HG03108 (cell line): ENCODE measurements around the gene CACUL1.
"Not testable (repeated sequence)": the region's sequence is repeated elsewhere in the genome, so short reads cannot be mapped to it uniquely, and the experiment has no call there.

Source experiments
- ATAC-seq: cut with Tn5 transposase; IDR thresholded peaks from one replicate; pipeline ENCODE4 v1.9.1; 2021; ENCODE audit warnings: moderate library complexity; ENCODE audit not compliant: unreplicated experiment

The CACUL1 gene

GRCh38 chr10:118692872-118693271, 61.9 kb downstream of the CACUL1 start:
- no peak for ATAC-seq

- ATAC-seq = no peak
These were observed 65.5 kb downstream of the CACUL1 start for GRCh38 chr10:118689070-118689858.

DNA sequence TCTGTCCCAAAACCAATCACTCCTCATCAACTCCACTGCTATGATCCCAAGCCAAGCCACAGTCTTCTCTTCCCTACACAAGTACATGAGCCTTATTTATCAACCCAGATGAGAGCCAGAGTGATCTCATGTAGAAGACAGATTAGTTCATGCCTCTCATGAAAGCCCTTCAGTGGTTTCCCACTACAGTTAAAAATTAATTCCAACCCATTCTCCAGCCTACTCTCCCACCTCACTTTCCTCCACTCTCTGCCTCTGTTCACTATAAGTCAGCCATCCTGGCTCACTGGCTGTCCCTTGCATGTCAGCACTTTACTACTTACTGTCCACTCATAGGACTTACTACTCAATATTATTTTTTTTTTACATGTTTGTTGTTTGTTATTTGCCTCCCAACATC, 67.3 kb downstream of the CACUL1 start:
- ATAC-seq = no peak

GRCh38 chr10:118682533-118682932, 72.2 kb downstream of the CACUL1 start:
- ATAC-seq = no peak

DNA sequence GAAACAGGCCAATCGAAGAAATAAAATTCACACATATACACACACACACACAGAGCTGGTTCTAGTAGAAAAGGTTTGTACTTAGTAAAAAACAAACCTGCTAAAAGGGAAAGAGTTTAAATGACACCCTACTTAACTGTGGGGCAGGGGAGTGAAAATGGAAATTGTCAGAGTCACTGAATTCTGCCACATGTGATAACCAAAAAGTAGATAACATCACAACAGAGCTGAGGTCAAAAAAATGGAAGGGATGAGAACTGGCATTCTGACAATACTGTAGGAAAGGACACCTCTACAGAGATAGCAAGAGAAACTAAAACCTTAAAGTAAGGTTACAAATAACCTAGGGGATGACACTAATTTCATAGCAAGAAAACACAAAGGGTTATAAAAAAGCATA, 74.6 kb downstream of the CACUL1 start:
- ATAC-seq = no peak

- no peak for ATAC-seq
These were observed 80.4 kb downstream of the CACUL1 start for GRCh38 chr10:118674226-118674919.

DNA sequence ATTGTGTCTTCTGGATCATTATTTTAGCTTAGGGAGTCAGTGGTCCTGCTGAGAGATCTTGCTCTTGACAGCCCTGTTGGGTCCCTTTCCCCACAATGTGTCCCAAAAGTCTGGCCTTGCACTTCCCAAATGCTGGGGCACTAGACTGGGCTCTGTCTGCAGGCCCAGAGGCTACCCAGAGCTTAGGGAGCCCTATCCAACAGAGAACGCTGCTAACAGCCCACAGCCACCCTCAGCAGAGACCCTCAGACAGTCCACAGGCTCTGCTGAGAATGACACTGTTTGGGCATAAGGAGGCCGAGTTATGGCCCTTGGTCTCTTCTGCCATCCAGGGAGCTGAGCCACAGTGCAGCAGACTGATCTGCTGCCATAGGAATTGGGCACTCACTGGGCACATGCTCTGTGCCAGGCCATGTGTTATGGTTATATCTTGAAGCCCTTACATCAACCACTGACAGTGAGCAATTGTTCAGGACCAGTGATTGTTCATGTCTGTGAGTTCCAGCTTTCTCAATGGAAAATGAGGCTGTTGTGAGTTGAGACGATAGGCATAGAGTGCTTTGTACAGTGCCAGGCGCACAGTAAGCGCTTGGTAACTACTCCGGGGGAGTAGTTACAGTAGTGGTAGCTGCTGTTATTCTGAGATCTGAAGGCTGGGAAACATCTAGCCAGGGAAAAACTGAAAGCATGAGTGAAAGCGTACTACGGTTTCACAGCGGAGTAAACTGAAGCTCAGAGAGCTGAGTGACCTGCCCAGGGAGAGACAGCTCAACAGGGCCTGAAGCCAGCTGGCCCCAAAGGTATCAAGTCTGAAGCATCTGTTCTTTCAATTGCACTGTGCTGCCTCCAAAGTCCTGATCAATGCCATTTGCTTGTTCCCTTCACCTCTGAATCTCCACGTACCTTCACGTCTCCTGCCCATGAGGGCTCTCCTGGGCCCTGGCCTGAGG, 81.7 kb downstream of the CACUL1 start:
- no peak for ATAC-seq

DNA sequence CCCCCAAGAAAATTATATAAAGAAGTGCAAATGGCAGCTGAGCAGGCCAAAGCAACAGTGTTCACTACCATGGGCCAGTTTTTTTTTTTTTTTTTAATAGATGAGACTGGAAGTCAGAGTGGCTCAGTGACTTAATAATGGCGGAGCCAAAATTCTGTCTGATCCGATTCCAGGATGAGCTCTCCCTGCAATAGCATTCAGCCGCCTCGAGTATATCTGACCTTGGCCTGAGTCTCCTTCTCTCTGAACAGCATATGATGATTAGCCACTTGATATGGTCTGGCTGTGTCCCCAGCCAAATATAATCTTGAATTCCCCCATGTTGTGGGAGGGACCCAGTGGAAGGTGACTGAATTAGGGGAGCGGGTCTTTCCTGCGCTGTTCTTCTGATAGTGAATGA, 82.6 kb downstream of the CACUL1 start:
- ATAC-seq = no peak

- ATAC-seq = not testable (repeated sequence)
These were observed 83.5 kb downstream of the CACUL1 start for GRCh38 chr10:118671221-118671620.

GRCh38 chr10:118670472-118671124, 84.2 kb downstream of the CACUL1 start:
- ATAC-seq = no peak

GRCh38 chr10:118669835-118670234, 84.9 kb downstream of the CACUL1 start:
- no peak for ATAC-seq

DNA sequence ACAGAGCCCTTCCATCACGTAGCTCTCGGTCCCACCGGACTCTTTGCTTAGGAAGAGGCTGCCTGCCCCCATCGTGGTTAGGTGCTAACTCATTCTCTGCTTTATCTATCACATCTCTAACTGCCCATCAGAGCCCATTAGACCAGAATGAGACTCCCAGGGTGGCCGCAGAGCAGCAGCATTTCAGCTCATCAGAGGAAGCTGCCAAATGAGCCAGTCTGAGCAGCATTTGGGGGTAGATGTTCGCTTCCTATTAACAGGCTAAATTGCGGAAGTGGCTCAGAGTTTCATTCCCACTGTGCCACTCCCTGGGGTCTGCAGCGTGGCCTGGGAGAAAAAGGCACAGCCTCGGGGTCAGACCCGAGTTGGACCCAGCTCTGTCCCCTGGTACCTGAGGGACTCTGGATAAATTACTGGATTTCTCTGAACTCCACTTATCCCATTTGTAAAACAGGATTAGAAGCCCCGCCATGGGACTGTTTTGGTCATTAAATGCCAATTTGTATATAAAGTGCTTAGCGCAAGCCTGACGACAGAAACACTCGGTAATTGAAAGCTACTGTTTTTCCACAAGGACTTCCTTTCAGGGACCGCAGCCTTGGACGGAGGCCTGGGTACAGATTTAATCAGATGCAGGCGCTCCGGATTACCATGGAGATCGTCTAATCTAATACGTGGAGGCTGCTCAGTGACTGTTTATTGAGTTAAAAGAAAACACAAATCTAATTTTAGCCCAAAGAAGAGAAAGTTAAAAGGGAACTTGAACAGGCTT, 85.6 kb downstream of the CACUL1 start:
- no peak for ATAC-seq

GRCh38 chr10:118668228-118668952, 86.4 kb downstream of the CACUL1 start:
- ATAC-seq = no peak

- ATAC-seq = no peak
These were observed 87.0 kb downstream of the CACUL1 start for GRCh38 chr10:118667732-118668131.

DNA sequence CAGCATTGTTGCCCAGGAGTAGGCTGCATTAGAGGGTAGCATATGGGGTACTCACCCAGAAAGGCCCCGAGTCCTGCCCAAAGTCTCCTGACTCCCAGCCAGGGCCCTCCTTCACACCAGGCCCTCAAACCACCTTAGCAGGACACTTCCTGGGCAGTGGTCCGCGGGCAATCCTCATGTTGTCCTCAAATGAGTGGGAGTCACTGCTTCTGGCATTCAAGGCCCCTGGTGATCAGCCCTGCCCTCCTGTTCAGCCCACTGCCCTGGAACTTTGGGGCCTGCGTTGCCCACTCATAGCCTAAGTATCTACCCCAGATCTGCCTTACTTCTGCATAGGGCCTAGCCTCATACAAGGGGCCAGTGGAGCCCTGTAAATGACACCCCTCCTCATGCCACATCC, 88.4 kb downstream of the CACUL1 start:
- ATAC-seq = no peak

DNA sequence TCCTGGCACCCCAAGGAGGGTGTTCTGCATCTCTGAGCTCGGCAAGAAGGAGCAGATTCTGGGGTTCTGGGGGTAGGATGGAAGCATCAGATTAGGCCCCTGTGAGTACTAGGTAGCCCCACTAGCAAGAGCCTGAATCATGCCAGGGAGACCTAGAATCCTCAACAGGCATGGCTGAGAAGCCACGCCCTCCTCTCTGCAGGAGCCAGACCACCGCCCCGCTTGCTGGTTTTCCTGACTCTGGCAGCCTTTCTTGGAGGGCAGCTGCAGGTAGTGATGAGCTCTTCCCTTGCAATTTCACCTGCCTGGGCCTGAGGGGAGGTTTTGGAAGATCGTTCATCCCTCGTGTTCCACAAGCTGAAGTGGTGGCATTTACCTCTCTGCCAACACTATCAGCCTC, 90.4 kb downstream of the CACUL1 start:
- ATAC-seq = no peak

- no peak for ATAC-seq
These were observed 91.6 kb downstream of the CACUL1 start for GRCh38 chr10:118663176-118663575.

DNA sequence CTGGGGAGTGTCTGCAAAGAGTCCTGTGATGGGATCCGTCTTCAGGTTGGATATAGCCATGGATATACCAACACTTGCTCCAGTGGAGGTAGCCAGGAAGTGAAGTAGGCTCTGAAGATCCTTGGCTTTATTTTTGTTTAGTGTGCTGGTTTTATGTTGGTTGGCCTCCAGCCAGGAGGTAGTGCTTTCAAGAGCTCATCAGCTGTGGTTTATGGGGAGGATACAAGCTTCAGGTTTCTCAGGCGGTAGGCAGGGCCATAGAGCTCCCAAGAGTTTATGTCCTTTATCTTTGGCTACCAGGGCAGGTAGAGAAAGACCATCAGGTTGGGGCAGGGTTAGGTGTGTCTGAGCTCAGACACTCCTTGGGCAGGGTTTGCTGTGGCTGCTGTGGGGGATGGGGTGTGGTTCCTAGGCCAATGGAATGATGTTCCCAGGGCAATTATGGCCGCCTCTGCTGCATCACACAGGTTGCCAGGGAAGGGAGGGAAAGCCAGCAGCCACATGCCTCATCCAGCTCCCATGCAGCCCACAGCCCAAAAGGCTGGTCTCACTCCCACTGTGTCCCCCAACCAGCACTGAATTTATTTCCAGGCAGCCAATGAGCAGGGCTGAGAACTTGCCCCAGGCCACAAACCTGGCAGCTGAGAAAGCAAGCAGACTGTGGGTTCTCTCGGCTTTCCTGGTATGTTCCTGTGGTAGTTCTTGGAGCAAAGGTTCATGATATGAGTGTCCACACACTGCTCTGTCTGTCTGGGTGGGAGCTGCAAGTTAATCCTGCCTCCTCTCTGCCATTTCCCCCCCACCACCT, 92.3 kb downstream of the CACUL1 start:
- ATAC-seq = no peak

- ATAC-seq = no peak
These were observed 96.0 kb downstream of the CACUL1 start for GRCh38 chr10:118658762-118659161.
